AML-193 (cell line): ENCODE results near the gene ANKMY1.

Source experiments
- DNase-seq, 2 experiments: peaks; one replicate each; lab custom pipeline; 2025; lab: John Stamatoyannopoulos, UW

ANKMY1 gene

DNA sequence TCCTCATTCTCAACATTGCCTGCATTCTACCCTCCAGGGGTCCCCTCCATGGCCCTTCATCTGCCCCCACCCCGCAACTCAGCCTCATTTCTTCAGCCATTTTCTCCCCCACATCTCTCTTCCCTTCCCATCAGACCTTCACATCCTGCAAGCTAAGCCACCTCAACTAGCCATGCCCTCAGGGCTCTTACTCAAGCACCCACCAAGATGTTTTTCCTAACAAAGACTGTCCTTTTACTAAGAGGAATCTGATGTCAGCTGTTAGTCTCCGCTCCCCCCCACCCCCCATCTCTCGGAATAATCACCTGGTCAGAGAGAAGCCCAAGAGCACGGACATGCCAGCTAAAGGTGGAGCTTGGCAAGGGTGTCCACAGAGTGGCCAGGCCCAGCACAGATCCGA is 24.0 kb upstream of the ANKMY1 start:
- DNase-seq, result no peak

DNA sequence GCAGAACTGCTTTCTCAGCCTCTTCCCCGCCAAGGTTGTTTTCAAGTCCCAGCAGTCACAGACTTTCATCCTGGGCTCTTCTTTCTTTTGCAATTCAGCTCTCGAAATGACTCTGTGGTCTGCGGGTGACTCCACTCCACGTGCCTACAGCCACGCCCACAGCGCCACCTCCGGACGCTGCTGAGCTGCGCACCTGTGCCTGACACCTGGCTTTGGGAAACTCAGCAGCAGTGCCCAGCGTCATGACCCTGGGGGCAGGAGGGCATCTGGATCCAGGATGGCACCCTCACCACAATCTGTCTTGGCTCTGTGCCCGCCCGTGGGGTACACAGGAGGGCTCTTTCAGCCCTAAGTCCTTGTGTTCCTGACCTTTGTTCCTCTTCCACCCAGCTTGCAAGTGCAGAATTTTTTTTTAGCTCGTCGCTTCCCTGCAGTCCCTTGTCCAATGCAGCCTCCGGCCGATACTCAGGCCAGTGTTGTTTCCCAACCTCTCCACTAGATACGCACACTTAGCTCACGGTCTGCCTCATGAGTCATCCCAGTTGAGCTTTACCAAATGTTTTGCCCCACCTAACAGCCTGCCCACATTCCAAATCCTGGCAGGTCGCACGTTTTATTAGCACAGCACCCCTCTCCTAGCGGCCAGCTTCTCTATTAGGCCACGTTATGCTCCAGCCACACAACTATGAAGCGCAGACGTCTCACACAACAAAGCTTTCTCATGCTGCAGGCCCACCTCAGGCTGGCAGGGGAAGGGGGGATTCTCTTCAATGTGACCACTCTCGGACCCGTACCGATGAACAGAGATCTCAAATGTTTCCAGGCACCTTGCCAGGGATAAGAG is 22.2 kb upstream of the ANKMY1 start:
- DNase-seq, result peak; percentile 57 to 59

DNA sequence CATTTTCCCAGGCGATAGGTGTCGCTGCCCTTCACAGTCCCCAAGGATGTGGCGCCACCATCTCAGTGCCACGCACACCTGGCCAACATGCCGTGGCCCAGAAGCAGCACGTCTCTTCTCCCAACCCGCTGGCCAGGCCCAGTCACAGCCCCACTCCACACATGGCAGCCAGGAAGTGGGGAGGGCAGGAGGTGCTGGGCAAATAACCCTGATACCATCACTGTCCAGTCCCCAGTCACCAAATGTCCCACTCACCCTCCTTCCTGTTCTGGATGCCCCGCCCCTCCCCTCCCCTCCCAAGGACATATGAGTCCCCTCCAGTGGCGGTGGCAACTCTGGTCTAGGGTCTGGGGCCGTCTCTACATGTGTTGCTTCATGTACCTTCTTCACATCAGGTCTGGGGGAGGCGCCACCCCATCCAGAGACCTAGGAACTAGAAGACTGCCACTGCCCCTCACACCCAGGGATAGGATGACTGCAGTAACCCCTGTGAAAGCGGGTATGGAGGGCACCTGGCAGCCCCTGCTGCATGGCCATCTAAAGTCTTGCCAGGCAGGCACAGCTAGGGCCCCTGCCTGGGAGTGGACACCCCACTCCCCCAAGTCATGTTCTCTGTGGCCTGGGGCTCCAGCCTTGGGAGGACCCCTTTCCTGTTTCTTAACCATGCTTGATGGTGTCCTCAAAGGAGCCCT is 21.4 kb upstream of the ANKMY1 start:
- no peak for DNase-seq

DNA sequence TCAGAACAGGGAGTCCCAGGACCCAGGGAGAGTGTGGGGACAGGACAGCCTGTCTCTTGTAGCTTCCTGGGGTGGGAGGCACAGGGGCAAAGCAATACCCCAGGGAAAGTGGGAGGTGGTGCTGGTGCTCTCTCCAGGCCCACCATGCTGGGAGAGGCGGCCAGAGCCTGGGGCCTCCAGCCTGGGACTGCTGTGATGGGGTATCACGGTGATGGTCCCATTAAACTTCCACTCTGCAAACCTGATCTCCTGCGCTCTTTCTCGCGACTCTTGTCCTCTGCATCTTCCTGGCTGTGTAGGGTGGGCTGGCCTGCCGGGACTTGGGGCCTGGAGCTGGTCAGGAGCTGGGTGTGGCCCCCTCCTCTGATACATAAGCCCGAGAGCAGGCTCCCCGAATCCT is 20.7 kb upstream of the ANKMY1 start:
- DNase-seq, result no peak

DNA sequence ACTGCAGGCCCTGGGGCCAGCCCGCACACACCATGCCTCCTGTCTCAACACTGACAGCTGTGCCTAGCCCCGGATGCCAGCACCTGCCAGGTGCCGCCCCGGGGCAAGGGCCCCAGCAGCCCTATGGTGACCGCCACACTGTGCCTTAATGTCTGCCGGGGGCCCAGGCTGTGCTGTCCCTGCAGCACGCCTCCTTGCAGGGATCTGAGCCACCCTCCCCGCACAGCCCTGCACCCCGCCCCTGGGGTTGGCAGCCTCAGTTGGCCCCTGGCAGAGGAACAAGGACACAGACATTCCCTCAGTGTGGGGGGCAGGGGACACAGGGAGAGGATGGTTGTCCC is 20.3 kb upstream of the ANKMY1 start:
- no peak for DNase-seq

DNA sequence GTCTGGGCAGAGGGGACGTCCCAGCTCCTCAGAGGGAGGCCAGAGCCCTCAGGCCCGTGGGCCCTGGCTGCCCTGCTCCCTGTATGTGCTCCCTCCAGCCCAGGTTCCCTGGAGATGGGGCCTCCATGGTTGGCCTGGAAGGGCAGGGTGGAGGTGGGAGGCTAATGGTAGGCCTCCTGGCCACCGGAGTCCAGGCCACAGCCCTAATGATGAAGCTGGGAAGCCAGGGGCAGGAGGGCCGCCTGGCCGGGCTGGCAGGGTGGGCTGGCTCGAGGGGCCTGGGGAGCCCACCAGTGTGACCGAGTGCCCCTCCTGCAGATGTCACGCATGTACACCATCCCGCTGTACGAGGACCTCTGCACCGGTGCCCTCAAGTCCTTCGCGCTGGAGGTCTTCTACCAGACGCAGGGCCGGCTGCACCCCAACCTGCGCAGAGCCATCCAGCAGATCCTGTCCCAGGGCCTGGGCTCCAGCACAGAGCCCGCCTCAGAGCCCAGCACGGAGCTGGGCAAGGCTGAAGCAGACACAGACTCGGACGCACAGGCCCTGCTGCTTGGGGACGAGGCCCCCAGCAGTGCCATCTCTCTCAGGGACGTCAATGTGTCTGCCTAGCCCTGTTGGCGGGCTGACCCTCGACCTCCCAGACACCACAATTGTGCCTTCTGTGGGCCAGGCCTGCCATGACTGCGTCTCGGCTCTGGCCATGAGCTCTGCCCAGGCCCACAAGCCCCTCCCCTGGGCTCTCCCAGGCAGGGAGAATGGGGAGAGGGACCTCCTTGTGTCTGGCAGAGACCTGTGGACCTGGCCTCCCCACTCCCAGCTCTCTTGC is 19.7 kb upstream of the ANKMY1 start:
- DNase-seq, result no peak

DNA sequence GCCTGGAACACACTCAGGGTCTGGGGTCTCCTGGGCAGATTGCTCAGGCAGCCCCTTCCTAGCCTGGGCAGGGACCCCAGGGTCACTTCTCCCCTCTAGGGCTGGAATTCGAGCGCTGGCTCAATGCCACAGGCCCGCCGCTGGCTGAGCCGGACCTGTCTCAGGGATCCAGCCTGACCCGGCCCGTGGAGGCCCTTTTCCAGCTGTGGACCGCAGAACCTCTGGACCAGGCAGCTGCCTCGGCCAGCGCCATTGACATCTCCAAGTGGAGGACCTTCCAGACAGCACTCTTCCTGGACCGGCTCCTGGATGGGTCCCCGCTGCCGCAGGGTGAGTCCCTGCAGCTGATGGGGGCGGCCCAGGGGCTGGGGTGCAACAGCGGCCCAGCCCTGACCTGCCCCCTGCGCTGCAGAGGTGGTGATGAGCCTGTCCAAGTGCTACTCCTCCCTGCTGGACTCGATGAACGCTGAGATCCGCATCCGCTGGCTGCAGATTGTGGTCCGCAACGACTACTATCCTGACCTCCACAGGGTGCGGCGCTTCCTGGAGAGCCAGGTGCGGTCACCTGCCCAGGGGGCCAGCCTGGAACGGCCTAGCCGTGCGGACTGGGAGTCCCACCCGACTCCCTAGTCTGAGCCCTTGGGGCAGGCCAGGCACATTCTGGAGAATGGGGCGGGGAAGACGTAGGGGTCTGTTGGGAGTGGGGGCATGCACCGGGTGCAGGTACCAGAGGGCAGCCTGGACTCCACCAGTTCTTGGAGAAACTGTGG is 18.8 kb upstream of the ANKMY1 start:
- no peak for DNase-seq

DNA sequence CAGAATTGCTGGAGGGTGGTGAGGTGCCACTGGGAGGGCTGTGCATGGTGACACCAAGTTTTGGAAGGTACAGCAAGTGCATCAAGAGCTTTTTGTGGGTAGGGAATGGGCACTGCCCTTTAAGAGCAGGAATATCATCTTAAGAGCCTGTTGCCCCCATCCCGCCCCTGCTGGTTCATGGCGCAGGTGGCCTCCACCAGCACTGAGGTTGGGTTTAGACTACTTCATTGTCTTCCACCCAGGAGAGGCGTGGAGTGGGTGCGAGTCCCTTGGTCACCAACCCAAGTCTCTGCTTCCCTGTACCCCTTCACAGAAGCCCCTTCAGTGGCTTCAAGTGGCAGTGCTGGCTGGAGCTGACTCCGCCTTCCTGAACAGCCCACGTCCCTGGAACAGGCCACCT is 18.2 kb upstream of the ANKMY1 start:
- no peak for DNase-seq

DNA sequence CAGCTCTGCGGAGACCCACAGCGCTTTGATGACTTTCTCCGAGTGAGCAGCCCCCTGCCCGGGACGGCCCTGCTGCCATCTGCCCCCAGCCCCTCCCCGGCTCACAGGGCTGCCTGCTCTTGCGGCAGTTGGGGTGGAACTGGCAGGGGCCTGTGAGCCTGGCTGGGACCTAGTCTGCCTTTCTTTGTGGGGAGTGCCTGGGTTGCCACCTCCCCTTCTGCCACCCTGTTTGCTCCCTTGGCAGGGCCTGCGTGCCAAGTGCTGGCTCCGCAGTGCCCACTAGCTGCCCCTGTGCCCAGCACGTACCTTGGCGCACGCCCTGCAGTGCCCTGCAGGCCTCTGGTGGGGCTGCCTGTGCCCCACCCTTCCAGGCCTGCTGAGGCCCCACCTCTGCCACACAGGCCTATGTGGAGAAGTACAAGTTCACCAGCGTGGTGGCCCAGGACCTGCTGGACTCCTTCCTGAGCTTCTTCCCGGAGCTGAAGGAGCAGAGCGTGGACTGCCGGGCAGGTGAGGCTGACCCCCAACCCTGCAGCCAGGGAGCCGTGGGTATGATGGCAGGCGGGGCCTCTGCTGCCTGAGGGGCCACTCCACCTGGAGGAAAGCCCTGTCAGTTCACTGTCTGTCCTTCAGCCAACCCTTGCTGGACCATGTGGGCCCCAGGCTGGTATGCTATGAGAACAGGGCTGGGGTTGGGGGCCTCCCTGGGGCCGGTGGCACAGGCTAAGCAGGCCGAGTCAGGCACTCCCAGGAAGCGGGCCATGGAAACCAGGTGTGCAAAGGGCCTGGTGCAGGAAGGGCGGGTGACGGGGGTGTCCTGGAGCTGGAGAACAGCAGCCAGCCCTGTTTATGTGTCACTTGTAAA is 17.5 kb upstream of the ANKMY1 start:
- DNase-seq, result no peak

DNA sequence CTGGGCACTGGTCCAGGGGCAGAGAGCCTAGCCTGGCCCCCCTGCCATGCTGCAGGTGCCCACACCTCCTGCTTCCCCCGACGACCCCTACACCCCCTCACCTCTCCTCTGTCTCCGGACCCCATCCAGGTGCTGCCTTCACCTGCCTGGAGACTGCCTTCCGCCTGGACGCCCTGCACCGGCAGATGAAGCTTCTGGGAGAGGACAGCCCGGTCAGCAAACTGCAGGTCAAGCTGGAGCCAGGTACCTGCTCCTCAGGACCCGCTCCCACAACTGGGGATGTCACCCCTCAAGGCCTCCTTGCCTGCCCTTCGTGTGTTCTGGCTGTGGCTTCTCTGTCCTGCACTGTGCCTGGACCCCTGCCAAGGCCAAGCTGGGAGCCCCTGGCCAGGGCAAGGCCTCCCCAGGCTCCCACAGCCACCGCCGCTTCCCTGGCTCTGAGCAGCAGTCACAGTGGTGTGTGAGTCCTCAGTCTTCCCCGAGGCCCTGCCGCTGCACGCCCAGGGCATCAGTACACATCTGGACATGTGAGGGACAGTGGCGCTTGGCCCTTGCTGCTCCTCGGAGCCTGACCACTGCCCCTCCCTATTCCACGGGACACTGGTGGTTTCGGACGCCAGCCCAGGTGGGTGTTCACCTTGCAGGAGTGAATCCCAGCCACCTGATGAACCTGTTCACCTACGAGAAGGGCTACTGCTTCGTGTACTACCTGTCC is 16.8 kb upstream of the ANKMY1 start:
- no peak for DNase-seq

DNA sequence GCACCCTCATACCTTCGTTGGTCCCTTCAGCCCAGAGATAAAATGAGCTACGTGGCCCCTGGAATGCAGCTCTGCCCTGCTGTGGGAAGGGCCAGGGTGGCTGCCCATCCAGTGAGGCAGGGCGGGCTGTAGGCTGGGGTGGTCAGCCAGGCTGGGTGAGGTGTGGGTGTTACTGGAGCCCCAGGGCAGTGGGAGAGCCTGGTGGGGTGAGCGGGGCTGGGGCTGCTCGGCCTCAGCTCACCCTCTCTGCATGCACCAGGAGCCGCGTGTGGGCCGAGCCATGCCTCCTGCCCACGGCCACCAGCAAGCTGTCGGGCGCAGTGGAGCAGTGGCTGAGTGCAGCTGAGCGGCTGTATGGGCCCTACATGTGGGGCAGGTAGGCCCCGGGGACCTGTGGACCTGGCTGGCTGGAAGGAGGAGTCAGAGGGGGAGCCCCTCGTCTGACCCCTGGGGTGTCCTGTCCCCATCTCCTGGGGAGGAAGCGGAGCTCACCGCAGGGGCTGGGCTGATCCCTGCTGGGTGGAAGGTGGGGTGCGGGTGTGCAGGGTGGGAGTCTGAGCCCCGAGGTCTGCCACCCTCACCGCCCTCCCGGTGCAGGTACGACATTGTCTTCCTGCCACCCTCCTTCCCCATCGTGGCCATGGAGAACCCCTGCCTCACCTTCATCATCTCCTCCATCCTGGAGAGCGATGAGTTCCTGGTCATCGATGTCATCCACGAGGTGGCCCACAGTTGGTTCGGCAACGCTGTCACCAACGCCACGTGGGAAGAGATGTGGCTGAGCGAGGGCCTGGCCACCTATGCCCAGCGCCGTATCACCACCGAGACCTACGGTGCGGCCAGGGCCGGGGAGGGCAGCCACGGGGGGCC is 16.0 kb upstream of the ANKMY1 start:
- no peak for DNase-seq

DNA sequence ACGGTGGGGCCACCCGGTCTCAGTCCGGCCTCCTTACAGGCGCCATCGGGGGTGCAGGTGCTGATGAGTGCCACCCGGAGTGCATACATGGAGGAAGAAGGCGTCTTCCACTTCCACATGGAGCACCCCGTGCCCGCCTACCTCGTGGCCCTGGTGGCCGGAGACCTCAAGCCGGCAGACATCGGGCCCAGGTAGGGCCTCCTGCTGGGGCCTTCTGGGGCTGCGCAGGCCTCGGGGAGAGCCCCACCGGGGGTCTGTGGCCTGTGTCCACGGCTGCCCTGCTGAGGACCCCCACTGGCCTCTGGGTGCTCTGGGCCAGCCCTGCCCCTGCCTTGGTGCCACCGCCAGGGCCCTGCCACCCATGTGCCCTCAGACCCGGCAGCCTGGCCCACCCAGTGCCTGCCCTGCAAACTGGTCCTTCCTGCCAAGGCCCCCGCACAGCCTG is 15.3 kb upstream of the ANKMY1 start:
- DNase-seq, result no peak

DNA sequence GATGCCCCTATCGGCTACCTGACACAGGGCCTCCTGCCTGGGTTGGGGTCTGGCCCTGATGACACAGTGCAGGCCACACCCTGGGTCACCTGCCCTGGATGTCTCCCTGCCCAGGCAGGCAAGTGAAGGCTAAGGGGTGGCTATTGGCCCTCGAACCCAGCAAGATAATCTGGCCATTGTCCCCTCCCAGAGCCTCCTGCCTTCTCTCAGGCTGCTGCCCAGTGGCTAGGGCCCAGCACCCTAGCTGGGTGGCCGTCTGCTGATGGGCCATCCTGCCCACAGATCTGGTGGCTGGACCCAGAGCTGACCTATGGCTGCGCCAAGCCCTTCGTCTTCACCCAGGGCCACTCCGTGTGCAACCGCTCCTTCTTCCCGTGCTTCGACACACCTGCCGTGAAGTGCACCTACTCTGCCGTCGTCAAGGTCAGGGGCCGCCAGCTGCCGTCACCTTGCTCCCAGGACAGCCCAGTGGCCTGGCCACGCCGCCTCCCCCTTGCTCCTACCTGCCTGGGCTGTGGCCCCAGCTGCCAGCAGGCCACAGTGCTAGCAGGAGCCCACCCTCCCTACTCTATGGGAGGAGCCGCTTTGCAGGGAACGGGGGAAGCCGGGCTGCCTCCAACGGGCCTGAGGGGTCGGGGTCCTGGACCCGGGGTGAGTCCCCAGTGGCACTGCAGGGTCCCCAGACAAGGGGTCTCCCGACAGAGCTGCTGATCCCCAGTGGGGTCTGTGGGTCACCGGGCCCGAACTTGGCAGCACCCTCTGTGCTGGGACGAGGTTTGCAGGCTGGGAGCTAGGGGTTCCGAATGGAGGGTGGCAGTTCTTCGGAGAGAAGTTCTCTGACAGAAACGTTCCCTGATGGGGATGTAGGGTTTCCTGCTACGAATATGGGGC is 14.6 kb upstream of the ANKMY1 start:
- DNase-seq, result no peak

DNA sequence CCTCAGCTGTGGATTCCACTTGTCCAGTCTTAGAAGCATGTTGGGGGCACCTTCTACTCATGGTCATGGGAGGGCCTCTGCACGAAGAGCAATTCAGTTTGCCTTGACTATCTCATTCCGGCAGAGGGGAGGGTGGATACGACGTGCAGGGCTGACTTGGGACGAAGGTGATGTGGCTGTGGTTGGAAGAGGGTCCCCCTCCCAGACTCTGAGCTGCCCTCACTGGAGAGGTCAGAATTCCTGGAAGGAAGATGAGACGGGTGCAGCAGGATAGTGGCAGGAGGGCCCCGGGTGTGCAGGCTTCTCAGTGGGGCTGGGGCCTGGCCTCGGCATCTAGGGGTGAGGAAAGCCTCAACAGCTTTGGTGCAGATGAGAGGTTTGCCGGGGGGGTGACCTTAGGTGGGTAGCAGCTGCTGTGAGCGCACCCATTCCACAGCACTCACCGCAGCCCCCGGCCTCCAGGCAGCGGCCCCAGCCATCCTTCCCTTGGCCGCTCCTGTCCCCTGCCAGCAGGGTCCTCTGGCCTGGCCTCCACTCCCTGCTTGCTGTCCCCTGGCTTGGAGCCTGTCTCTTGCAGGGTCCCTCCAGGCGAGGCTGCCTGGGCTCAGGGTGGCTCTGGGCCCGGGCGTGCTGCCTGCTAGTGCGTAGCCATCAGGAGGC is 13.7 kb upstream of the ANKMY1 start:
- no peak for DNase-seq

DNA sequence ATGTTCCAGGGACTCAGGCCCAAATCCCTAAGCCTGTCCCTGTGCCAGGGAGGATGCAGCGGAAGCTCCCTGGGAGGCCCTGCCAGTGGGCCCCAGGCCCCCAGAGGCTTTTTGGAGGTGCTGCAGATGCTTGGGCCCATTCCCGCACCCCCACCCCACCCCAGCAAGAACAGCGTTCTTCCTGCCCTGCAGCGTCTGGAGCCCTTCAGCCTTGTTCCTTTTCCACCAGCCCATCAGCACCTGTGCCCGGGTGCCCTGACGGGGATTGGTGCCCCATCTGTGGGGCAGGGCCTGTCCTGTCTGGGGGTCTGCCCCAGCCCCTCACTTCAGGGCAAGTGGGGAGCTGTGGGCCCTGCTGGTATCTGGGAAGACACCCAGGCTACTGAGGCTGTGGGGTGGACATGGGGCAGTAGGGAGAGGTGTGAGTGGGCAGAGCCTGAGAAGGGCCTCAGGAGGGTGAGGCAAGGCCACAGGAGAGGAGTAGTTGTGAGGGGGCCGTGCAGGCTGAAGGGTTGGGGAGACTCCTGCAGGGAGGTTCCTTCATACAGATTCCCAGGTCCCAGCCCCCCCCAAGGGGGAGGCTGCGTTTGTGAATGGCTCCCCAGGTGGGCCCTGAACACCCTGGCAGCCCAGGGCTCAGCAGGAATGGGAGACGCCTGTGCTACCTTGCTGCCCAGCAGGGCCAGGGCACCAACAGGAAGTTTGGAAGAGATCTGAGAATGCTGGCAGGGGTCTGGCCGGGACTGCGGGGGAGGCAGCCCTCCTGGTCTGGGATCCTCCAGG is 12.9 kb upstream of the ANKMY1 start:
- no peak for DNase-seq

DNA sequence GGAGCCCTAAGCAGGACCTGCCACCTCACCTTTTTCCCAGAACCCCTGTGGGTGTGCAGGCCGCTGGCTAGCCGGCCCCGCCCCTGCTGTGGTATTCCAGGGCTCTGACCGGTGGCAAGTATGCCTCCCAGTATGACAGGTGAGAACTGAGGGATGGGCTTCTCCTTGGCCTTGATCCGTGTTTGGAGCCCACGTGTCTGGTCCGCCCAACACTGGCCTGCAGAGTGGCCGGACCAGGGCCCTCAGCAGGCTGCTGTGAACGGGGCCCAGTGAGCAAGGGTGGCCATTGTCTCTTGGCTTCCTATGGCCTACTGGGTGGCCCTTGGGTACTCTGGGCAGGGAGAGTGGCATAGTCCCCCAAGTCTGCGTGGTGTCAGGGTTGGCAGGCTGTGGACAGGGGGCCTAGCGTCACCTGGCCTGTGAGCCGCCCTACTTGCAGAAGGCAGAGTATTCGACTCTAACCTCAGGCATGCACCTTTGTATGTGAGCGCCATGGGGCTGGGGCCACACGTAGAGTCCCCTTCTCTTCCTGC is 12.3 kb upstream of the ANKMY1 start:
- DNase-seq, result no peak

DNA sequence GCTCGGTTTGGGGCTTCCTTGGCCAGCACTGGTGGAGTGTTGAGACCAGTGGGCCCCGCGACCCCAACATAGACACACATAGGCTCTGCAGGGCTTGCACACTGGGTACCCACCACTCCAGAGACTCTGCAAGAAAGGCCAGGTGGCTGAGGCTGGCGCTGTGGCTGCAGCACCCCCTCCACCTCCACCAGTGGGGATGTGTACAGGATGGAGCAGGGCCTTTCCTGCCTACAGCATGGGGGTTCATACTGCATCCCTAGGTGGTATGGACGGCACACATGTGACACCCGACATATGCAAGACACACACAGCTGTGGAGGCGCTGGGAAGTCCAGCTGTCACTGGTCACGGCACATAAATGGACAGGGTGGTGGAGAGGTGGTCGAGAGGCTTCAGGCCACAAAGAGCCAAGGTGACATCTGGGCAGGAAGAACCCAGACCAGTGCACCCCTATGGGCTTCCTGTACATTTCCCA is 11.8 kb upstream of the ANKMY1 start:
- no peak for DNase-seq
